ENCODE data around the gene PNPLA6.

PNPLA6 gene

GRCh38 chr19:7607212-7607873 lies 71.8 kb downstream of the PNPLA6 start:
- Histone ChIP-seq H2BK12ac (ENCODE audit: low read length) (no peak overlapping the region), H3K9me3 (replicated peaks in 1 of 2; ENCODE audit: control insufficient read depth in 2 of 2, insufficient read depth in 1 of 2, low read depth in 1 of 2, low read length in 2 of 2) (no peaks in the 10 kb centered on the region), H2AK5ac (ENCODE audit: low read depth, low read length) (no peak overlapping the region), H3K27me3 (ENCODE audit: control insufficient read depth in 3 of 3, insufficient read depth in 3 of 3, low read depth in 1 of 3, low read length in 3 of 3) (no peaks in the 10 kb centered on the region), H2BK120ac (ENCODE audit: low read depth, low read length) (no peak overlapping the region), H3K4me2 (ENCODE audit: insufficient read depth, low read length, poor library complexity, severe bottlenecking) (no peak overlapping the region), H3K4me1 (ENCODE audit: control insufficient read depth in 2 of 2, insufficient read depth in 1 of 2, low read depth in 1 of 2, low read length in 2 of 2) (no peaks in the 10 kb centered on the region), H4K91ac (ENCODE audit: low read depth, low read length, poor library complexity) (no peak overlapping the region), H4K8ac (ENCODE audit: low read depth, low read length) (no peak overlapping the region), H3K23ac (ENCODE audit: low read depth, low read length, poor library complexity) (no peak overlapping the region), H3K79me1 (ENCODE audit: low read depth, low read length) (peaks cover 2% of the 10 kb centered on the region), H2BK15ac (ENCODE audit: low read length) (no peak overlapping the region), H3K4me3 (ENCODE audit: low read length in 2 of 2) (no peak overlapping the region), H3K18ac (ENCODE audit: low read length) (no peak overlapping the region), H2BK5ac (ENCODE audit: low read length) (peak overlapping the region; percentile 24), H3K27ac (replicated peaks; ENCODE audit: low read length) (no peak overlapping the region), H3K14ac (ENCODE audit: low read length) (no peak overlapping the region), H3K36me3 (replicated peaks in 1 of 2; ENCODE audit: control insufficient read depth in 2 of 2, insufficient read depth in 2 of 2, low read length in 2 of 2) (peaks cover 1 to 7% of the 10 kb centered on the region in 2 donors), H3K4ac (ENCODE audit: low read length) (no peak overlapping the region), H2AFZ (ENCODE audit: low read length) (no peak overlapping the region), H3K9ac (ENCODE audit: low read depth, low read length, poor library complexity) (no peak overlapping the region)
- DNase-seq (ENCODE audit: low spot score), result no peak
- no CpG with 5 or more reads among the region's 10 CpGs for WGBS, 2 donors (ENCODE audit: extremely low coverage in 2 of 2, insufficient read length in 2 of 2, insufficient replicate concordance in 1 of 2)

GRCh38 chr19:7607874-7608560 lies 72.5 kb downstream of the PNPLA6 start:
- H4K91ac ChIP-seq (ENCODE audit: low read depth, low read length, poor library complexity), result no peak overlapping the region
- peaks cover 2% of the 10 kb centered on the region for H3K79me1 ChIP-seq (ENCODE audit: low read depth, low read length)
- no peak overlapping the region for H3K4ac ChIP-seq (ENCODE audit: low read length)
- no peaks in the 10 kb centered on the region for H3K27me3 ChIP-seq (ENCODE audit: control insufficient read depth in 3 of 3, insufficient read depth in 3 of 3, low read depth in 1 of 3, low read length in 3 of 3)
- peak overlapping the region; percentile 73 for H3K23ac ChIP-seq (ENCODE audit: low read depth, low read length, poor library complexity)
- no peak overlapping the region for H2BK120ac ChIP-seq (ENCODE audit: low read depth, low read length)
- no peak overlapping the region for H3K18ac ChIP-seq (ENCODE audit: low read length)
- H3K14ac ChIP-seq (ENCODE audit: low read length), result no peak overlapping the region
- no peak for DNase-seq (ENCODE audit: low spot score)
- no peak overlapping the region for H3K27ac ChIP-seq (replicated peaks; ENCODE audit: low read length)
- no peak overlapping the region for H3K4me2 ChIP-seq (ENCODE audit: insufficient read depth, low read length, poor library complexity, severe bottlenecking)
- H2AK5ac ChIP-seq (ENCODE audit: low read depth, low read length), result no peak overlapping the region
- no peak overlapping the region for H3K9ac ChIP-seq (ENCODE audit: low read depth, low read length, poor library complexity)
- peak overlapping the region; percentile 24 for H2BK5ac ChIP-seq (ENCODE audit: low read length)
- H3K9me3 ChIP-seq (replicated peaks in 1 of 2; ENCODE audit: control insufficient read depth in 2 of 2, insufficient read depth in 1 of 2, low read depth in 1 of 2, low read length in 2 of 2), result no peaks in the 10 kb centered on the region
- peak overlapping the region; percentile 22 for H2BK12ac ChIP-seq (ENCODE audit: low read length)
- no peak overlapping the region for H2BK15ac ChIP-seq (ENCODE audit: low read length)
- no peak overlapping the region for H4K8ac ChIP-seq (ENCODE audit: low read depth, low read length)
- H3K4me1 ChIP-seq (ENCODE audit: control insufficient read depth in 2 of 2, insufficient read depth in 1 of 2, low read depth in 1 of 2, low read length in 2 of 2), result no peaks in the 10 kb centered on the region
- H2AFZ ChIP-seq (ENCODE audit: low read length), result no peak overlapping the region
- no CpG with 5 or more reads among the region's 25 CpGs for WGBS, 2 donors (ENCODE audit: extremely low coverage in 2 of 2, insufficient read length in 2 of 2, insufficient replicate concordance in 1 of 2)
- H3K4me3 ChIP-seq (ENCODE audit: low read length in 2 of 2), result no peak overlapping the region
- H3K36me3 ChIP-seq (replicated peaks in 1 of 2; ENCODE audit: control insufficient read depth in 2 of 2, insufficient read depth in 2 of 2, low read length in 2 of 2), result peaks cover 3 to 7% of the 10 kb centered on the region in 2 donors

GRCh38 chr19:7610491-7611240 lies 75.1 kb downstream of the PNPLA6 start:
- no peak overlapping the region for H2BK5ac ChIP-seq (ENCODE audit: low read length)
- WGBS, 2 donors (ENCODE audit: extremely low coverage in 2 of 2, insufficient read length in 2 of 2, insufficient replicate concordance in 1 of 2), result no CpG with 5 or more reads among the region's 31 CpGs
- H3K18ac ChIP-seq (ENCODE audit: low read length), result no peak overlapping the region
- H4K8ac ChIP-seq (ENCODE audit: low read depth, low read length), result no peak overlapping the region
- peaks cover 3 to 11% of the 10 kb centered on the region in 2 donors for H3K36me3 ChIP-seq (replicated peaks in 1 of 2; ENCODE audit: control insufficient read depth in 2 of 2, insufficient read depth in 2 of 2, low read length in 2 of 2)
- H2AFZ ChIP-seq (ENCODE audit: low read length), result no peak overlapping the region
- no peak overlapping the region for H2BK120ac ChIP-seq (ENCODE audit: low read depth, low read length)
- no peak overlapping the region for H2BK15ac ChIP-seq (ENCODE audit: low read length)
- no peak overlapping the region for H3K4ac ChIP-seq (ENCODE audit: low read length)
- no peak overlapping the region for H4K91ac ChIP-seq (ENCODE audit: low read depth, low read length, poor library complexity)
- no peak overlapping the region for H3K9ac ChIP-seq (ENCODE audit: low read depth, low read length, poor library complexity)
- no peak overlapping the region for H3K14ac ChIP-seq (ENCODE audit: low read length)
- no peak for DNase-seq (ENCODE audit: low spot score)
- H3K23ac ChIP-seq (ENCODE audit: low read depth, low read length, poor library complexity), result no peak overlapping the region
- H3K4me2 ChIP-seq (ENCODE audit: insufficient read depth, low read length, poor library complexity, severe bottlenecking), result no peak overlapping the region
- H3K4me1 ChIP-seq (ENCODE audit: control insufficient read depth in 2 of 2, insufficient read depth in 1 of 2, low read depth in 1 of 2, low read length in 2 of 2), result no peaks in the 10 kb centered on the region
- H2AK5ac ChIP-seq (ENCODE audit: low read depth, low read length), result no peak overlapping the region
- H3K27me3 ChIP-seq (ENCODE audit: control insufficient read depth in 3 of 3, insufficient read depth in 3 of 3, low read depth in 1 of 3, low read length in 3 of 3), result no peaks in the 10 kb centered on the region
- H3K79me1 ChIP-seq (ENCODE audit: low read depth, low read length), result peaks cover 2% of the 10 kb centered on the region
- no peak overlapping the region for H3K27ac ChIP-seq (replicated peaks; ENCODE audit: low read length)
- no peaks in the 10 kb centered on the region for H3K9me3 ChIP-seq (replicated peaks in 1 of 2; ENCODE audit: control insufficient read depth in 2 of 2, insufficient read depth in 1 of 2, low read depth in 1 of 2, low read length in 2 of 2)
- peak overlapping the region; percentile 10 for H2BK12ac ChIP-seq (ENCODE audit: low read length)
- no peak overlapping the region for H3K4me3 ChIP-seq (ENCODE audit: low read length in 2 of 2)
